Mucosa of stomach (tissue), 1 donor: Measurements from ENCODE around the gene NUDT1.

Experiments
- H3K27me3 ChIP-seq: one replicate; pipeline ENCODE4 v1.7.0; 2013; ENCODE audit warnings: mild to moderate bottlenecking, low read length; ENCODE audit not compliant: control insufficient read depth, insufficient read depth
- H3K36me3 ChIP-seq: one replicate; pipeline ENCODE4 v1.7.0; 2013; ENCODE audit warnings: low read length; ENCODE audit not compliant: control insufficient read depth, insufficient read depth
- H3K4me1 ChIP-seq: one replicate; pipeline ENCODE4 v1.7.0; 2013; ENCODE audit warnings: mild to moderate bottlenecking, low read length; ENCODE audit not compliant: control insufficient read depth, insufficient read depth
- H3K4me3 ChIP-seq: one replicate; pipeline ENCODE4 v1.7.0; 2013; ENCODE audit warnings: low read length
- H3K9ac ChIP-seq: one replicate; pipeline ENCODE4 v1.7.0; 2013; ENCODE audit warnings: mild to moderate bottlenecking, low read length, moderate library complexity
- H3K9me3 ChIP-seq: one replicate; pipeline ENCODE4 v1.7.0; 2013; ENCODE audit warnings: mild to moderate bottlenecking, low read length, moderate library complexity; ENCODE audit not compliant: control insufficient read depth
- donor health status: Pancreatic carcinoma.

The NUDT1 gene

GRCh38 chr7:2269991-2270460 is 28.0 kb downstream of the NUDT1 start:
- no peak overlapping the region for H3K9ac ChIP-seq
- no peaks in the 10 kb centered on the region for H3K27me3 ChIP-seq
- H3K4me1 ChIP-seq = no peaks in the 10 kb centered on the region
- no peaks in the 10 kb centered on the region for H3K36me3 ChIP-seq
- no peaks in the 10 kb centered on the region for H3K9me3 ChIP-seq
- H3K4me3 ChIP-seq = no peak overlapping the region

GRCh38 chr7:2270495-2270894 is 28.5 kb downstream of the NUDT1 start:
- no peaks in the 10 kb centered on the region for H3K36me3 ChIP-seq

GRCh38 chr7:2271273-2272026 is 29.4 kb downstream of the NUDT1 start:
- H3K4me3 ChIP-seq = no peak overlapping the region
- H3K9ac ChIP-seq = no peak overlapping the region
- no peaks in the 10 kb centered on the region for H3K36me3 ChIP-seq
- H3K4me1 ChIP-seq = no peaks in the 10 kb centered on the region
- H3K9me3 ChIP-seq = no peaks in the 10 kb centered on the region
- H3K27me3 ChIP-seq = no peaks in the 10 kb centered on the region

More at GRCh38 chr7:2270495-2270894, 28.5 kb downstream of the NUDT1 start:
- H3K9ac ChIP-seq = no peak overlapping the region
- no peaks in the 10 kb centered on the region for H3K9me3 ChIP-seq
- H3K27me3 ChIP-seq = no peaks in the 10 kb centered on the region
- no peaks in the 10 kb centered on the region for H3K4me1 ChIP-seq
- no peak overlapping the region for H3K4me3 ChIP-seq

- H3K36me3 ChIP-seq = no peaks in the 10 kb centered on the region
Observed at GRCh38 chr7:2272031-2272430, 30.0 kb downstream of the NUDT1 start.

GRCh38 chr7:2273866-2274265 is 31.8 kb downstream of the NUDT1 start:
- no peaks in the 10 kb centered on the region for H3K36me3 ChIP-seq
- no peaks in the 10 kb centered on the region for H3K4me1 ChIP-seq
- no peaks in the 10 kb centered on the region for H3K27me3 ChIP-seq
- no peak overlapping the region for H3K4me3 ChIP-seq
- no peaks in the 10 kb centered on the region for H3K9me3 ChIP-seq
- H3K9ac ChIP-seq = no peak overlapping the region

More at GRCh38 chr7:2272031-2272430, 30.0 kb downstream of the NUDT1 start:
- no peaks in the 10 kb centered on the region for H3K9me3 ChIP-seq
- no peak overlapping the region for H3K9ac ChIP-seq
- no peaks in the 10 kb centered on the region for H3K27me3 ChIP-seq
- H3K4me1 ChIP-seq = no peaks in the 10 kb centered on the region
- no peak overlapping the region for H3K4me3 ChIP-seq

- no peaks in the 10 kb centered on the region for H3K36me3 ChIP-seq
- H3K9me3 ChIP-seq = no peaks in the 10 kb centered on the region
- no peaks in the 10 kb centered on the region for H3K4me1 ChIP-seq
- no peaks in the 10 kb centered on the region for H3K27me3 ChIP-seq
- H3K4me3 ChIP-seq = no peak overlapping the region
- H3K9ac ChIP-seq = no peak overlapping the region
Observed at GRCh38 chr7:2274666-2275065, 32.6 kb downstream of the NUDT1 start.

- H3K4me3 ChIP-seq = no peak overlapping the region
- H3K9ac ChIP-seq = no peak overlapping the region
Observed at GRCh38 chr7:2275101-2275500, 33.1 kb downstream of the NUDT1 start.

GRCh38 chr7:2276107-2276506 is 34.1 kb downstream of the NUDT1 start:
- Histone ChIP-seq H3K9me3 (no peaks in the 10 kb centered on the region), H3K9ac (no peak overlapping the region), H3K4me1 (no peaks in the 10 kb centered on the region), H3K36me3 (no peaks in the 10 kb centered on the region), H3K4me3 (no peak overlapping the region), H3K27me3 (no peaks in the 10 kb centered on the region)

More at GRCh38 chr7:2275101-2275500, 33.1 kb downstream of the NUDT1 start:
- Histone ChIP-seq H3K4me1 (no peaks in the 10 kb centered on the region), H3K9me3 (no peaks in the 10 kb centered on the region), H3K36me3 (no peaks in the 10 kb centered on the region), H3K27me3 (no peaks in the 10 kb centered on the region)

- Histone ChIP-seq H3K4me1 (no peaks in the 10 kb centered on the region), H3K4me3 (no peak overlapping the region), H3K9me3 (no peaks in the 10 kb centered on the region), H3K9ac (no peak overlapping the region), H3K36me3 (no peaks in the 10 kb centered on the region), H3K27me3 (no peaks in the 10 kb centered on the region)
Observed at GRCh38 chr7:2278026-2278425, 36.0 kb downstream of the NUDT1 start.

- Histone ChIP-seq H3K4me1 (no peaks in the 10 kb centered on the region), H3K27me3 (no peaks in the 10 kb centered on the region), H3K9ac (no peak overlapping the region), H3K9me3 (no peaks in the 10 kb centered on the region), H3K4me3 (no peak overlapping the region), H3K36me3 (no peaks in the 10 kb centered on the region)
Observed at GRCh38 chr7:2279896-2280295, 37.9 kb downstream of the NUDT1 start.

GRCh38 chr7:2280424-2280823 is 38.4 kb downstream of the NUDT1 start:
- Histone ChIP-seq H3K36me3 (no peaks in the 10 kb centered on the region), H3K4me1 (no peaks in the 10 kb centered on the region), H3K9ac (no peak overlapping the region), H3K9me3 (no peaks in the 10 kb centered on the region), H3K4me3 (no peak overlapping the region), H3K27me3 (no peaks in the 10 kb centered on the region)

- no peak overlapping the region for H3K9ac ChIP-seq
- H3K36me3 ChIP-seq = no peaks in the 10 kb centered on the region
- no peaks in the 10 kb centered on the region for H3K4me1 ChIP-seq
- no peak overlapping the region for H3K4me3 ChIP-seq
- H3K9me3 ChIP-seq = no peaks in the 10 kb centered on the region
- H3K27me3 ChIP-seq = no peaks in the 10 kb centered on the region
Observed at GRCh38 chr7:2281541-2281940, 39.5 kb downstream of the NUDT1 start.
